ENCODE data around the gene TDP2.
"Not testable (repeated sequence)": the region's sequence is repeated elsewhere in the genome, so short reads cannot be mapped to it uniquely, and the experiment has no call there.

The TDP2 gene

GRCh38 chr6:24646771-24647170, 19.9 kb downstream of the TDP2 start:
- no peak for DNase-seq (ENCODE audit: low spot score)

- no peak for DNase-seq (ENCODE audit: low spot score)
Measured at GRCh38 chr6:24644377-24644776, 22.3 kb downstream of the TDP2 start.

GRCh38 chr6:24643920-24644319, 22.8 kb downstream of the TDP2 start:
- DNase-seq (ENCODE audit: low spot score), result no peak

- DNase-seq (ENCODE audit: low spot score), result no peak
Measured at GRCh38 chr6:24642061-24642460, 24.6 kb downstream of the TDP2 start.

GRCh38 chr6:24640631-24641030, 26.1 kb downstream of the TDP2 start:
- DNase-seq (ENCODE audit: low spot score), result not testable (repeated sequence)

GRCh38 chr6:24640166-24640565, 26.5 kb downstream of the TDP2 start:
- no peak for DNase-seq (ENCODE audit: low spot score)

GRCh38 chr6:24636681-24637080, 30.0 kb downstream of the TDP2 start:
- no peak for DNase-seq (ENCODE audit: low spot score)

- no peak for DNase-seq (ENCODE audit: low spot score)
Measured at GRCh38 chr6:24632573-24632972, 34.1 kb downstream of the TDP2 start.

GRCh38 chr6:24631671-24632070, 35.0 kb downstream of the TDP2 start:
- no peak for DNase-seq (ENCODE audit: low spot score)

GRCh38 chr6:24630856-24631505, 35.7 kb downstream of the TDP2 start:
- no peak for DNase-seq (ENCODE audit: low spot score)

GRCh38 chr6:24621626-24622289, 44.9 kb downstream of the TDP2 start:
- DNase-seq (ENCODE audit: low spot score), result no peak

- DNase-seq (ENCODE audit: low spot score), result no peak
Measured at GRCh38 chr6:24620637-24621036, 46.1 kb downstream of the TDP2 start.

GRCh38 chr6:24619661-24620060, 47.0 kb downstream of the TDP2 start:
- no peak for DNase-seq (ENCODE audit: low spot score)

- DNase-seq (ENCODE audit: low spot score), result no peak
Measured at GRCh38 chr6:24614648-24615047, 52.1 kb downstream of the TDP2 start.

- no peak for DNase-seq (ENCODE audit: low spot score)
Measured at GRCh38 chr6:24614043-24614420, 52.7 kb downstream of the TDP2 start.

GRCh38 chr6:24613361-24614042, 53.2 kb downstream of the TDP2 start:
- DNase-seq (ENCODE audit: low spot score), result no peak

- DNase-seq (ENCODE audit: low spot score), result no peak
Measured at GRCh38 chr6:24610672-24611071, 56.0 kb downstream of the TDP2 start.

GRCh38 chr6:24607310-24608105, 59.2 kb downstream of the TDP2 start:
- DNase-seq (ENCODE audit: low spot score), result no peak

- no peak for DNase-seq (ENCODE audit: low spot score)
Measured at GRCh38 chr6:24606200-24606930, 60.3 kb downstream of the TDP2 start.

GRCh38 chr6:24603241-24603640, 63.5 kb downstream of the TDP2 start:
- DNase-seq (ENCODE audit: low spot score), result no peak

GRCh38 chr6:24600903-24601302, 65.8 kb downstream of the TDP2 start:
- peak; percentile 11 for DNase-seq (ENCODE audit: low spot score)
